IMR-90 (cell line): ENCODE measurements around the gene CYP2B6.

Experiments
- CTCF ChIP-seq: conservative IDR thresholded peaks from 2 replicates; pipeline ENCODE4 v1.5.1; 2012; ENCODE audit warnings: mild to moderate bottlenecking, low read depth, low read length, improper control_type of control experiment
- POLR2A ChIP-seq: IDR thresholded peaks from 2 replicates; pipeline ENCODE4 v1.6.1; 2012; ENCODE audit warnings: mild to moderate bottlenecking, low read depth, low read length

- TF ChIP-seq CTCF (no peak), POLR2A (no peak)
These were observed 32.1 kb downstream of the CYP2B6 start for GRCh38 chr19:41023193-41023592.
